ENCODE measurements around the gene UMODL1. TPM values are rescaled to one million over a fixed set of nuclear protein-coding genes. Genes with fewer than 3 reads are reported as not detected.
A peak's percentile ranks its signal among the peaks of the same experiment; 100 is the strongest.

The UMODL1 gene
- total RNA-seq, 1 donor from 2014 or later, result not detected

- ATAC-seq, result no peak
- DNase-seq, result no peak
- intact Hi-C loops (cut with micrococcal nuclease), result no loop called here
These were observed 33.2 kb upstream of the UMODL1 start for GRCh38 chr21:42037943-42038342.

GRCh38 chr21:42038393-42038792 lies 32.7 kb upstream of the UMODL1 start:
- no peak for ATAC-seq
- no peak for DNase-seq
- intact Hi-C loops (cut with micrococcal nuclease), result no loop called here

DNA sequence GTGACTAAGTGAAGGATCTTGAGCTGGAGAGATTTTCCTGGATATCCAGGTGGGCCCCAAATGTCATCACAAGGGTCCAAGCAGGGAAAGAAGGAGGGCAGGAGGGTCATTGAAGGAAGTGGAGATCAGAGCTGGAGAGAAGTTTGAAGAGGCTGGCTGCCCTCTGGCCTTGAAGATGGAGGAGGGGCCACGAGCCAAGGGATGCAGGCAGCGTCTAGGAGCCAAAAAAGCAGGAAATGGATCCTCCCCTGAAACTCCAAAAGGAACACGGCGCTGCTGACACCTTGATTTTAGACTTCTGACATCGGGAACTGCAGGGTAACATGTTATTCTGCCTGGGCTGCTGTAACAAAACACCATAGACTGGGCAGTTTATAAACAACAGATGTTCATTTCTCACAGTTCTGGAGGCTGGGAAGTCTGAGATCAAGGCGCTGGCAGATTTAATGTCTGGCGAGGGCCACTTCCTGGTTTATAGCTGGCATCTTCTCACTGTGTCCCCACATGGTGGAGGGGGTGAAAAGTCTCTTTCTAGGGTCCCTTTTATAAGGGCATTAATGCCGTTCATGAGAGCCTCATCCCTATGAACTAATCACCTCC lies 32.2 kb upstream of the UMODL1 start:
- intact Hi-C loops (cut with micrococcal nuclease), result no loop called here
- DNase-seq, result peak; percentile 13
- ATAC-seq, result no peak

- peak; percentile 79 for ATAC-seq
- peak; percentile 44 for DNase-seq
- intact Hi-C loops (cut with micrococcal nuclease), result no loop called here
These were observed 31.6 kb upstream of the UMODL1 start for GRCh38 chr21:42039470-42039901.

DNA sequence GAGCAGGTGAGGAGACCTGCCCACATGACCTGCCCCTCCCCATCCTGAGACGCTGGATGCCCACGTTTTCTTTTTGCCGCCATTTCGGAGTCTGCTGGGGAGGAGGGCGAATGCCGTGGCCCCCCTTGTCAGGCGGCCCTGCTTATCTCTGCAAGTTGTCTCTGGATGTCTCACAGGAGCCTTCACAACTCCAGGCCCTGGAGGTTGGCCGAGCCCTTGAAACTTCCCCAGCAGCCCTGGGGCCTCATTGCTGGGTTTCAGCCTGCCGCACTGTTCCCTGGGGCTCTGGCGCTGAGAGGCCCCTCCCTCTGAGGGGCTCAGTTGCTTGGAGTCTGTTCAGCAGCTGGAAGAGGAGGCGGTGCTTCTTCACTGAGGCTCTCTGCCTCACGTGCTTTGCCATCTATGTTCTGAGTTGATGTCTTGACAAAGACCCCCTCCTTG lies 31.2 kb upstream of the UMODL1 start:
- ATAC-seq, result peak; percentile 76
- intact Hi-C loops (cut with micrococcal nuclease), result no loop called here
- peak; percentile 63 for DNase-seq

DNA sequence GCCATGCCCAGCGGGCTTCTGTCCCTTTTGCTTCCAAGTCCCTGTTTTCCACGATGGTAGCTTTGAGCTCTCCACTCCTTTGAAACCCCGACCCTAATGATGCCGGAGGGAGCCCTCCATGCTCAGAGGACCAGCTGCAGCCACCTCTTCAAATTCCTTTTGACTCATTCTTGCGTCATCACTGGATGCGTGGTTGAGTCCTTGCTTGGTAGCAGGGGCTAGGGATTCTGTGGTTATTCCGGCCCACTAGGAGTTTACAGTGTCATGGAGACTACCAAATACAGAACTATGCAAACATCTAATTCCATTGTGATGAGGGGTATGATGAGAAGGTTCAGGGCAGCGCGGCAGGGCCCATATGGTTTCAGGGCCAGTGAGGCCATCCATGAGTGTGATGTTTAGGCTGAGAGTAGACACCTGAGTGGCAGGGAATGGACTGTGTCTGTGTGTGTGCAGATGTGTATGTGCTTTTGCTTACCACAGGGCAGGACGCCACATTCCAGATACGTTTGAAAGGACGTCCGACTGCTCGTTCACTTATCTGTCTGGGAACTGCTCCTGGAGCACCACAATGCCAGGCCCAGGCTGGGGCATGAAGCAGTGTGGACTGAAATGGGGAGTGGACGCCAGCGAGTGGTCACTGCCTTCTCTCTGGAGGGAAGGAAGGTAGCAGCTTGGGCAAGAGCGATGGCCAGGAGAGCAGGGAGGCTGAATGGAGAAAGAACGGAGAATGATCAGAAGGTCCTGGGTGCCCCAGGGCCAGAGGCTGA lies 30.5 kb upstream of the UMODL1 start:
- DNase-seq, result peak; percentile 25
- intact Hi-C loops (cut with micrococcal nuclease), result no loop called here
- ATAC-seq, result peak; percentile 68

DNA sequence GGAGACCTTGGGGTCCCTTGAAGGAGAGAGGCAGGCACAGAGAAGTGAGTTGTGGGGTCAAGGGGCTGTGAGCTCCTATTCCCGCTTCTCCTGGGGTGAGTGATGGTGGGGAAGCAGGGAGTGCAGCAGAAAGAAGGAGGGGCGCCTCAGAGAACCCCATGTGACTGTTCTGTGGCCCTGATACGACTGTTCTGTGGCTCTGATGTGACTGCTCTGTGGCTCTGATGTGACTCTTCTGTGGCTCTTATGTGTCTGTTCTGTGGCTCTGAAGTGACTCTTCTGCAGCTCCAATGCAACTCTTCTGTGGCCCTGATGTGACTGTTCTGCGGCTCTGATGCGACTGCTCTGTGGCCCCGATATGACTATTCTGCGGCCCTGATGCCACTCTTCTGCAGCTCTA lies 29.9 kb upstream of the UMODL1 start:
- peak; percentile 8 for DNase-seq
- ATAC-seq, result no peak
- intact Hi-C loops (cut with micrococcal nuclease), result no loop called here

DNA sequence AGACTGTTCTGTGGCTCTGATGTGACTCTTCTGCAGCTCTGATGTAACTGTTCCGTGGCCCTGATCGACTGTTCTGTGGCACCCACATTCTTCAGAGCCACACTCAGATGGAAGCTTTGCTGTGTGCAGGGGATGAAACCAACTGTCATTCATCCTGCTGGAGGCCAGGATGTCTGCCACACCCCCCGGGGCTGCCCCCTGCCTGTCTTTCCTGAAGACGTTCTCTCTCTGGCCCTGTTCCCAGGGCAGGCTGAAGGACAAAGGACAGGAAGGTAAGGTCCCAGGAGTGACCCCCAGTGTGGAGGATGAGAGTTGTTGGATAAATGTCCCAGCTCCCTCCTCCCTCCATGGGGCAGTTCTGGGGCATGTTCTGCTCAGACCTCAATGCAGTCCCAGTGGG lies 29.4 kb upstream of the UMODL1 start:
- DNase-seq, result peak; percentile 5
- ATAC-seq, result no peak
- intact Hi-C loops (cut with micrococcal nuclease), result no loop called here

DNA sequence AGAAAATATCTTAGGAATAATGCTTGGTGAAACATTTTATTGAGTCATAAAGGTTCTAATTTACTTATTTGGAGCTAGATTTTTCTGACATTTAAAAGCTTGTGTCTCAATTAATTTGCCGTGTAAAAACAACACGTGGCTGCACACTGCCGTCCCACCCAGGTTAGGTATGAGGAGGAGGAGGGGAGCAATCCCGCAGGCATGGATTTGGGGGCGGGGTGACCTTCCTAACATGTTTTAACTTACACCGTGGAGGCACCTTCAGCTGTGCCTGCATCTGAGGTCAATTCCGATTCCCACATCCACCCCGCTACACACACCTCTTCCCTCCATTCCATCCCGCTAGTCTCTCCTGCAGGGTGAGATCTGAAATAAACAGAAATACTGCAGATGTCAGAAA lies 28.5 kb upstream of the UMODL1 start:
- ATAC-seq, result no peak
- intact Hi-C loops (cut with micrococcal nuclease), result no loop called here
- DNase-seq, result peak; percentile 2

GRCh38 chr21:42043201-42043895 lies 27.8 kb upstream of the UMODL1 start:
- peak; percentile 4 for DNase-seq
- ATAC-seq, result no peak
- intact Hi-C loops (cut with micrococcal nuclease), result no loop called here

GRCh38 chr21:42043961-42044360 lies 27.2 kb upstream of the UMODL1 start:
- ATAC-seq (no peak), DNase-seq (peak; percentile 17)
- intact Hi-C loops (cut with micrococcal nuclease), result no loop called here

DNA sequence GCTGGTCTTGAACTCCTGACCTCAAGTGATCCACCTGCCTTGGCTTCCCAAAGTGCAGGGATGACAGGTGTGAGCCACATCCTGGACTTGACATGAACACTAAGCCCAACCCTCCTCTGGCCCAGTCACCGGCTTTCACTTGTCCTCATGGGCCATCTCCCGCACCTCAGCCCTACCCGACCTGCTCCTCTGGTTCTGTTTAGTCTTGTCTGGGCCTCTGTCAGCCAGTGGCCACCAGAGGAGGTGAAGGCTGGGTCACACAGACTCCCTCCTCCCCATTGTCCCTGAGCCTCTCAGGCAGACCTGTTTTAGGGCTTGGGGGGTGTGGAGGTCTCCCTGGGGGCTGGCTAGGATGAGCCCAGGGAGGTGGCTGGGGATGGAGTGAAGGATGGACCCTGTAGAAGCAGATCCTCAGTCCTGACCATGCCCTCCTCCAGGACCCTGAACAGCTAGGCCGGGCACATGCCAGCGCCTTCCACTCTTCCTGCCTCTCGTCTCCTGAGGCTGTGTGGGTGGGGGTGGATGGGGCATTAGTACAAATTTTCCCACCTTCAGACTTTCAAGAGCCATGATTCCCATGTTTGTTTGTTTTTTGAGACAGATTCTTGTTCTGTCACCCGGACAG lies 26.1 kb upstream of the UMODL1 start:
- ATAC-seq (no peak), DNase-seq (peak; percentile 9)
- intact Hi-C loops (cut with micrococcal nuclease), result no loop called here

DNA sequence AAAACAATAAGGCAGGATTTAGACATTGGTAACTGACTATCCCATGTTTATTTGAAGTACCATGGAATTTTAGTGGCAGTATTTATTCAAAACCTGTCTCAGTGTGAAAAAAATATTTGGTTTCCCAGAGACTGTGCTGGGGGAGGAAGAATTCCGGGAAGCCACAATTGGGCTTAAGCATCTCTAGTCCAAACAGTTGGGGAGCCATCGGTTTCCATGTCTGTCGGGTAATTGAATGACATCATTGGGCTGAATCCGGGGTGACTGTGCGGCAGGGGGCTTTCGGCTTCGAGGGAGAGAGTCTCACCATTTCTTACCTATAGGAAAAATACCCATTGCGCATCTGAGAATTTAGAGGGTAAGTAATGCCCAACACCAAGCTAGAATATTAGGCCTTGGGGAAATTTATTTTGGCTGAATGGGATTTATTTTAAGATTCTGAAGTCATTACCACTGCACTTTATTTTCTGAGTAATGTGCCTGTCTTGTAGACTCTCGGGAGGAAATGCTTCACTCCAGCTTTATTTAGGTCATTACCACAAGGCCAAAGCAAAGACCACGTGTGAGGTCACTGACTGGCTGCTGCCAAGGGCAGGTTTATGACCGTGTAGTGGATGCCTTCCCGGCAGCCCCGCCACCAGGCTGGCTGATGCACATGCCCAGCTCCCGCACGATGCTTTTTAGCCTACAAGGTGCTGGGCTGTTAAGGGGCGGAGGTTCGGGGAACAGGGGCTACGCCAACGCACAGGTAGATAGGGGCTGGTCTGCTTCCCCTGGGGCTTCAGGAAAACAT lies 23.1 kb upstream of the UMODL1 start:
- intact Hi-C loops (cut with micrococcal nuclease), result no loop called here
- ATAC-seq (peak; percentile 89), DNase-seq (peak; percentile 57)

GRCh38 chr21:42048870-42049577 lies 22.1 kb upstream of the UMODL1 start:
- ATAC-seq (no peak), DNase-seq (no peak)
- intact Hi-C loops (cut with micrococcal nuclease), result no loop called here

DNA sequence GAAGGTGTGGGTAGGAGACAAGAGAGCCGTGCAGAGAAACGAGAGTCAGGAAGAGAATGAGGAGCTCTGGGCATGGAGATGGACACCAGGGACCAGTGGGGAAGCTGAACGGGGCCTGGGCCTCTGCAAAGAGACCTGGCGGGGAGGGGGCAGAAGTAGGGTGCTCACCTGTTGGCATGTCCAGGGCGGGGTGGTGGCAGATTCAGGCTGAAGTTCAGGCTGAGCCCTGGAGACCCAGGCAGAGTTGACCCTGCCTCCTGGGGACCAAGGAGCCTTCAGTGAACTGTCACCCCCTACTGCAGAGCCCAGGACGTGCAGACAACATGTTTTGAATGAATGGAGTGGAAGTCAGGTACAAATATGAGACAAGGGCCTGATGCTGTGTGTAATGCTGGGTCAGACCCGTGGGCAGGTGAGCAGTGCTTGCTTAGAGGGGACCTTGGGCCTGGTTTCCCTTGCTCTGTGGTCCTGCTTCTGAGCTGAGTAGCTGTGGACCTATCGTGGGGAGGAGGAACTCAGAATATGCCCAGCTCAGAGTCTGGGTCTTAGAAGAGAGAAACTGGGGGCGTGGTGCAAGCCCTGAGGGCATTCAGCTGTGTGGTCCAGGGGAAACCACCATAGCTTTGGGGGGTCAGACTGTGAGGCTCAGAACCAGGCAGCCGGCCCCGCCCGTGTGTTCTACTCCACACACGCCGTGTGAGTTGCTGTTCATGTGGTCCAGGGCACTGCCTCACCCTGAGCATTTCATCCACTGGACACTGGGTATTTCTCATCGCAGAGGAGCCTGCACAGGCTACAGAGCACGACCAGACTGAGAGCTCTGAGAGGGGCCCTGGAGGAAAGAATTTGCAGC lies 21.3 kb upstream of the UMODL1 start:
- ATAC-seq (no peak), DNase-seq (no peak)
- intact Hi-C loops (cut with micrococcal nuclease), result no loop called here

DNA sequence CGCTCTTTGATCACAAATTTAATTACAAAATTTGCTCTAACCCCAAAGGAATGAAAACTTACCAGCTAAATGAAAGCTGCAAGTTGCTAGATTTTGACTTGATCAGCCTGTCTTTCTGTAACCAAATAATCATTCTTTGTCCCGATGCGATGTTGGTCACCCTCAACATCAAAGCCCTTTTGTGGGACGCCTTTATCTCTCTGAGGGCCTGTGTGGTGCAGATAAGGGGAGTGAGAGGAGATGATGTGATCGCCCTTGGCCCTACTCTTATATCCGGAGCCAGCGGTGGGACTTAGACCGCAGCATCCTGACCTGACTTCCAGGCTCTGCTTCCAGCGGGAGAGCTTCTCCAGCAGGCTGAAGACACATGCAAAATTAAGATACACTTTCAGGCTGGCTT lies 19.3 kb upstream of the UMODL1 start:
- intact Hi-C loops (cut with micrococcal nuclease), result no loop called here
- ATAC-seq, result no peak

GRCh38 chr21:42055425-42055824 lies 15.7 kb upstream of the UMODL1 start:
- intact Hi-C loops (cut with micrococcal nuclease), result no loop called here
- ATAC-seq (no peak), DNase-seq (no peak)

More for the DNA sequence above, 19.3 kb upstream of the UMODL1 start:
- DNase-seq, result peak; percentile 20

GRCh38 chr21:42056468-42056867 lies 14.6 kb upstream of the UMODL1 start:
- intact Hi-C loops (cut with micrococcal nuclease), result no loop called here
- DNase-seq, result no peak
- no peak for ATAC-seq

Data from left ventricle myocardium superior (tissue), 1 donor.